HepG2 (cell line): ENCODE measurements around the gene TOE1. TPM values are rescaled to one million over a fixed set of nuclear protein-coding genes. Genes with fewer than 3 reads are reported as not detected.

ENCODE experiments used
- AHDC1 ChIP-seq: sonication (generic); formaldehyde crosslinking; IDR thresholded peaks from 2 replicates; pipeline ENCODE4 v1.5.1; 2020; ENCODE audit warnings: mild to moderate bottlenecking, missing genetic modification reagents, borderline replicate concordance
- ARHGAP35 ChIP-seq: sonication (generic); formaldehyde crosslinking; IDR thresholded peaks from 2 replicates; pipeline ENCODE4 v1.9.0; 2022; ENCODE audit warnings: mild to moderate bottlenecking, inconsistent platforms, moderate library complexity, missing genetic modification reagents, borderline replicate concordance
- DMTF1 ChIP-seq: sonication (generic); formaldehyde crosslinking; IDR thresholded peaks from 2 replicates; pipeline ENCODE4 v1.4.0; 2020; ENCODE audit warnings: mild to moderate bottlenecking, missing genetic modification reagents
- GTF2F1 ChIP-seq: fragments of 150-350 bp; IDR thresholded peaks from 2 replicates; pipeline ENCODE4 v1.6.1; 2014; ENCODE audit warnings: low read length
- MYPOP ChIP-seq: sonication (generic); formaldehyde crosslinking; IDR thresholded peaks from 2 replicates; pipeline ENCODE4 v1.8.1; 2023; ENCODE audit warnings: mild to moderate bottlenecking, moderate library complexity, missing genetic modification reagents
- POLR2AphosphoS2 ChIP-seq: IDR thresholded peaks from 2 replicates; pipeline ENCODE4 v1.6.1; 2011; ENCODE audit warnings: low read depth, low read length, improper control_type of control experiment
- ZC3H13 ChIP-seq: sonication (generic); formaldehyde crosslinking; IDR thresholded peaks from 2 replicates; pipeline ENCODE4 v1.8.1; 2023; ENCODE audit warnings: mild to moderate bottlenecking, missing genetic modification reagents, moderate library complexity
- ZNF777 ChIP-seq: sonication (generic); formaldehyde crosslinking; IDR thresholded peaks from 2 replicates; pipeline ENCODE4 v1.4.0; 2020; ENCODE audit warnings: missing genetic modification reagents
- ZNF879 ChIP-seq: sonication (generic); formaldehyde crosslinking; IDR thresholded peaks from 2 replicates; pipeline ENCODE4 v1.8.1; 2023; ENCODE audit warnings: missing genetic modification reagents
- polyA plus RNA-seq, 8 experiments: library from polyadenylated mRNA; depleted of rRNA in 3 of 8; stranded (reverse) in 7 of 8; unstranded in 1 of 8; fragments of >200 nt; fragmentation: Illumina TruSeq in 4 of 8; extraction: Trizol in 4 of 8; gene quantifications; 2 replicates each; pipeline versions ENCODE4 v1.2.1 to v1.2.3, GENCODE V29; 2011 to 2016; ENCODE audit warnings: low read depth in 4 of 8, missing spikeins in 1 of 8, mixed read lengths in 1 of 8; ENCODE audit not compliant: insufficient read depth in 1 of 8
- total RNA-seq, 5 experiments: library from RNA; depleted of rRNA; stranded (reverse); fragments of >200 nt; fragmentation: Illumina TruSeq; extraction: Trizol; gene quantifications; 2 replicates each; pipeline ENCODE4 v1.2.3, GENCODE V29; 2016; ENCODE audit warnings: low read depth in 1 of 5
- TF ChIP-seq, protein P1 (sequence below): sonication (generic); formaldehyde crosslinking; IDR thresholded peaks from 2 replicates; pipeline ENCODE4 v1.8.1; 2022; ENCODE audit warnings: low read depth, mild to moderate bottlenecking, missing genetic modification reagents
- TF ChIP-seq, protein P2 (sequence below): sonication (generic); formaldehyde crosslinking; IDR thresholded peaks from 2 replicates; pipeline ENCODE4 v1.8.1; 2023; ENCODE audit warnings: missing genetic modification reagents, mild to moderate bottlenecking, borderline replicate concordance
- TF ChIP-seq, protein P3 (sequence below): IDR thresholded peaks from 2 replicates; pipeline ENCODE4 v1.6.1; 2016; ENCODE audit warnings: low read depth, borderline replicate concordance
- TF ChIP-seq, protein P4 (sequence below): sonication (generic); formaldehyde crosslinking; IDR thresholded peaks from 2 replicates; pipeline ENCODE4 v1.4.0; 2020; ENCODE audit warnings: missing genetic modification reagents

The TOE1 gene
- total and polyA plus RNA-seq, 2 of the 13 experiments (the other 11 are each of a cell fraction or from before 2014, with no cell fraction given) = 14.1 to 19.0 TPM

DNA sequence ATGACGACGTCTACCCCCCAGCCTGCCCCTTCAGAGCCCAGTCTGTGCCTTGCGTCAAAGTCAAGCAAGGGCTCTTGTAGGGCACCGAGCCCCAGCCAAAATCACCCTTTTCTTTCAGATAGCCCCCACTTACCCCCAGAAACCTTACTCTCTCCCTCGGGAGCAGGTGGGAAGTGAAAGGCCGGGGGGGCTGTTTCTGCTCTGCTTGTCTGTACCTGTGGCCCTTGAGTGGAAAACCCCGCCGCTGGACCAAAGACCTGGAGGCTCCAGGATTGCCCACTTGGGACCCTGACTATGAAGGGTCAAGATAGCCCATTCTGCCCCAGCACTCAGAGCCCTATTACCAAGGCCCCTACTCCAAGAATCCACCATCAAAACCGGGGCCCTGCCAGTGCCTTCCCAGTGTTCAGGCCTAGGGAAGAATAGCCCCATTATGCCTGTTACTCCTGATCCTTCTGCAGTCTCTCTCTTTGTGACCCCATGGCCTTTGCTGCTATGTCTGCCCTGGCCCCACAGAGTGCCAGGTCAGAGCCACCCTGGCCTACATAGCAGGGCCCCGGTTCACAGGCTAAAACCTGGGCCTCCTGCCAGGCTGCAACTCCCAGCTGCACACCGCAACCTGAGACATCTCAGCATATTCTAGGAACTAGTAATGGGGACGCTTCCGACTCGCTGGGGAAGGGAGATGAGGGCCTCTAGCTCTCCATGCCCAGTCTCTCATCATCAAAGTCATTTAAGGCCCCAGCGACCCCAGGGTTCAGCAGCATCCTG is 35.5 kb upstream of the TOE1 start (continued):
- TF ChIP-seq AHDC1 (CRISPR knock-in tag) (0 out of 2 replicates have a peak, but pooled peaks have one; percentile 5), POLR2AphosphoS2 (no peak), DMTF1 (CRISPR knock-in tag) (no peak), ZNF777 (CRISPR knock-in tag) (no peak), ARHGAP35 (CRISPR knock-in tag) (0 out of 2 replicates have a peak, but pooled peaks have one; percentile 7), ZC3H13 (CRISPR knock-in tag) (peak; percentile 43; the same call in 1 of the 2 replicates), MYPOP (peak; percentile 11; the same call in 1 of the 2 replicates), ZNF879 (CRISPR knock-in tag) (no peak), GTF2F1 (no peak)
- TF ChIP-seq, protein P1, sequence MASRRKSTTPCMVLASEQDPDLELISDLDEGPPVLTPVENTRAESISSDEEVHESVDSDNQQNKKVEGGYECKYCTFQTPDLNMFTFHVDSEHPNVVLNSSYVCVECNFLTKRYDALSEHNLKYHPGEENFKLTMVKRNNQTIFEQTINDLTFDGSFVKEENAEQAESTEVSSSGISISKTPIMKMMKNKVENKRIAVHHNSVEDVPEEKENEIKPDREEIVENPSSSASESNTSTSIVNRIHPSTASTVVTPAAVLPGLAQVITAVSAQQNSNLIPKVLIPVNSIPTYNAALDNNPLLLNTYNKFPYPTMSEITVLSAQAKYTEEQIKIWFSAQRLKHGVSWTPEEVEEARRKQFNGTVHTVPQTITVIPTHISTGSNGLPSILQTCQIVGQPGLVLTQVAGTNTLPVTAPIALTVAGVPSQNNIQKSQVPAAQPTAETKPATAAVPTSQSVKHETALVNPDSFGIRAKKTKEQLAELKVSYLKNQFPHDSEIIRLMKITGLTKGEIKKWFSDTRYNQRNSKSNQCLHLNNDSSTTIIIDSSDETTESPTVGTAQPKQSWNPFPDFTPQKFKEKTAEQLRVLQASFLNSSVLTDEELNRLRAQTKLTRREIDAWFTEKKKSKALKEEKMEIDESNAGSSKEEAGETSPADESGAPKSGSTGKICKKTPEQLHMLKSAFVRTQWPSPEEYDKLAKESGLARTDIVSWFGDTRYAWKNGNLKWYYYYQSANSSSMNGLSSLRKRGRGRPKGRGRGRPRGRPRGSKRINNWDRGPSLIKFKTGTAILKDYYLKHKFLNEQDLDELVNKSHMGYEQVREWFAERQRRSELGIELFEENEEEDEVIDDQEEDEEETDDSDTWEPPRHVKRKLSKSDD (CRISPR knock-in tag) = 0 out of 2 replicates have a peak, but pooled peaks have one; percentile 4
- TF ChIP-seq, protein P2, sequence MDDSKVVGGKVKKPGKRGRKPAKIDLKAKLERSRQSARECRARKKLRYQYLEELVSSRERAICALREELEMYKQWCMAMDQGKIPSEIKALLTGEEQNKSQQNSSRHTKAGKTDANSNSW (CRISPR knock-in tag) = no peak
- TF ChIP-seq, protein P3, sequence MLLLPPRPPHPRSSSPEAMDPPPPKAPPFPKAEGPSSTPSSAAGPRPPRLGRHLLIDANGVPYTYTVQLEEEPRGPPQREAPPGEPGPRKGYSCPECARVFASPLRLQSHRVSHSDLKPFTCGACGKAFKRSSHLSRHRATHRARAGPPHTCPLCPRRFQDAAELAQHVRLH (CRISPR knock-in tag) = no peak
- TF ChIP-seq, protein P4, sequence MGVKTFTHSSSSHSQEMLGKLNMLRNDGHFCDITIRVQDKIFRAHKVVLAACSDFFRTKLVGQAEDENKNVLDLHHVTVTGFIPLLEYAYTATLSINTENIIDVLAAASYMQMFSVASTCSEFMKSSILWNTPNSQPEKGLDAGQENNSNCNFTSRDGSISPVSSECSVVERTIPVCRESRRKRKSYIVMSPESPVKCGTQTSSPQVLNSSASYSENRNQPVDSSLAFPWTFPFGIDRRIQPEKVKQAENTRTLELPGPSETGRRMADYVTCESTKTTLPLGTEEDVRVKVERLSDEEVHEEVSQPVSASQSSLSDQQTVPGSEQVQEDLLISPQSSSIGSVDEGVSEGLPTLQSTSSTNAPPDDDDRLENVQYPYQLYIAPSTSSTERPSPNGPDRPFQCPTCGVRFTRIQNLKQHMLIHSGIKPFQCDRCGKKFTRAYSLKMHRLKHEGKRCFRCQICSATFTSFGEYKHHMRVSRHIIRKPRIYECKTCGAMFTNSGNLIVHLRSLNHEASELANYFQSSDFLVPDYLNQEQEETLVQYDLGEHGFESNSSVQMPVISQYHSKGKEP = no peak
